ENCODE data around the gene NRSN1. TPM values are rescaled to one million over a fixed set of nuclear protein-coding genes. Genes with fewer than 3 reads are reported as not detected.

Gene NRSN1, protein sequence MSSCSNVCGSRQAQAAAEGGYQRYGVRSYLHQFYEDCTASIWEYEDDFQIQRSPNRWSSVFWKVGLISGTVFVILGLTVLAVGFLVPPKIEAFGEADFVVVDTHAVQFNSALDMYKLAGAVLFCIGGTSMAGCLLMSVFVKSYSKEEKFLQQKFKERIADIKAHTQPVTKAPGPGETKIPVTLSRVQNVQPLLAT
- total RNA-seq = not detected in 2 replicates

DNA sequence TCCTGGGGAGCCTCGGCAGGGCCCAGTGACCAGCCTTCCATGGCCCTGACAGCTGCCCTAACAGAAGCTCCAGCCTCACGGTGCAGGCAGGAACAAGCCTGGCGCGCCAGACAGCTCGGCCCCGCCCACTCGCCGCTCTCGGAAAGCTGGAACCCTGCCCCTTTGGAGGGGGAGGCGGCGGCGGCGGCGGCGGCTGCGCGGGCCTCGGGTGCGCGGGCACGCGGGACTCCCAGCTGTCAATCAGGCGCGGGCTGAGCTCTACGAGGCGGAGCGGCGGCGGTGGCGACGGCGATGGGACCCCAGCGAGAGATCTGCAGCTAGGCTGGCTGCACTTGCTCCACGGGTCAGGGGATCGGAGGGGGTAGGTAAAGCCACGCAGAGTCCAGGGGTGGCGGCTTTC, at the start of gene NRSN1:
Gene NRSN1, plus strand, starts transcription at position 236 of the 400 bp plus-strand sequence. CDS start 8,113 bp downstream, outside the sequence.

Other genes with a start within 250 kb of the NRSN1 start
- not detected in 2 replicates for gene DCDC2, start 231.8 kb downstream of the NRSN1 start, total RNA-seq

All from epithelial cell of alveolus of lung (primary cell).